GM19193 (cell line): Measurements from ENCODE around the gene GAK.

ENCODE experiments used
- POLR2A ChIP-seq: IDR thresholded peaks from 4 replicates; pipeline ENCODE4 v1.6.1; 2011; ENCODE audit not compliant: insufficient read depth, insufficient read length; ENCODE audit errors: extremely low read depth

GAK gene

GRCh38 chr4:966266-967112, 34.4 kb upstream of the GAK start:
- no peak for TF ChIP-seq POLR2A

- TF ChIP-seq POLR2A: no peak
These were observed 33.6 kb upstream of the GAK start for GRCh38 chr4:965766-966134.

DNA sequence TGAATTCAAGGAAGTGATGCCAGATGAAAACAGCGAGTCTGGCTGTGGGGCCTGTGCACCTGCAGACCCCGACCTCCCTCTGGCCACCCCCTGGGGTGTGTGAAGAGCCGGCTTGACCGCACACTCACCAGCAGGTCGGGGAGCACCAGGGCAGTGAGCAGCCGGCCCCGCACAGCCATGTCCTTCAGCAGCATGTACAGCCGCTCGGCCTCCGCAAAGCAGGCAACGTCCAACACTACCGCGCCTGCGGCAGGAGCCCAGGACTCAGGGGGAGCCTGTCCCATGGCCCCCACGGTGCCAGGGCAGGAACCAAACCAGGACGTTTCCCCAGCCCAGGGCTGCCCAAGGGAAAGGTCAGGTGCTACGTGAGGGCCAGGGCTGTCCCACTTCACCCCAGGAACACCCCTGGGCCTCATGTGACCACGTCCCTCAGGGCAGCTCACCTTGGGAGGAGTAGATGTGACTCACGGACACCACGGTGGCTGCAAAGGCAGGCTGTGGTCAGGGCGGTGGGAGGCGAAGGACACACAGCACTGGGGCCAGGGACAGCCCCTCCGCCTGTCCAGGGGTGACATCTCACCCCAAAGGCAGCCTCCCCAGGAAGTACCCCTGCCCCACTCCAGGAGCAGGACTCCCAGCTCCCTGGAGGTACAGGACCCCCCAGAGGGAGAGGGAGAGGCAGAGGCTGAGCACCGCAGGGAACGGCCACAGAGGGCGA, 33.1 kb upstream of the GAK start:
- no peak for TF ChIP-seq POLR2A

GRCh38 chr4:964346-965025, 32.4 kb upstream of the GAK start:
- no peak for TF ChIP-seq POLR2A

DNA sequence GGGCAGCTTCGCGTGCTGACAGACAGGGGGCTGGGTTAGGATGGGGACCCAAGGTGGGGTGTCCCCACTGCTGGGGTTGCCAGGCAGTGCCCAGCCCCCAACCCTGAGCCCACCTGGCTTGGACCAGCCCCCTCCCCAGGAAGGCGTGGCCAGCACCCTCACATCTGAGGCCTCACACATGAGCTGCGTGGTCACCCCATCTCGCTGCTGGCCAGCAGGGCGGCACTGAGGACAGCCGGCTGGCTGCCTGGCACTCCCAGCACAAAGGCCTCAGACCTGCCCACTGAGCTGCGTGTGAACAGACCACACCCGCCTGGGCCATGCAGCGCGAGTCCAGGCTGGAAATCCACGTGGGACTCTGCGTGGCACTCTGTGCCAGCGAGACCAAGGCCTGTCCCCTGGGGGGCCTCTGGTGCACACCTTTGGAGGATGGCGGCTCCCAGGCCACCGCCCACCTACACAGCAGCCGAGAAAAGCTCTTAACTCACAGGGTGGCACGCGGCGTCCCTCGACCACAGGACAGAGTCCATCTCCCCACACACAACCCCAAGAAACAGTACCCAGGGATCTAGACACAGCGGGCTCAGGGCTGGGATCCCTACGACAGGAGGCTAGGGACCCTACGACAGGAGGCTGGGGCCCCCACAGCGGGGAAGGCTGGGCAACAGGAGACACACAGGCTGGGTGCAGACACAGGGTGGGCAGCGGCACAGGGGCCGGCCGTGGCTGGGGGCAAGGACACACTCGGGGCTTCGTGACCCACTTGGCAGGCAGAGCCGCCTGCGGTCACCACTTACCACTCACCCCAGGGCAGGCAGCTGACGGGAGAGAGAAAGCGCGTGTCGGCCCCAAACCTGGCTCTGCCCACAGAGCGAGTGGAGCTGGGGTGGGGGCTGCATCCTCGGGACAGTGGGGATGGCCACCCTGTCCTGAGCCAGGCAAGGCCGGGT, 31.4 kb upstream of the GAK start:
- no peak for TF ChIP-seq POLR2A

DNA sequence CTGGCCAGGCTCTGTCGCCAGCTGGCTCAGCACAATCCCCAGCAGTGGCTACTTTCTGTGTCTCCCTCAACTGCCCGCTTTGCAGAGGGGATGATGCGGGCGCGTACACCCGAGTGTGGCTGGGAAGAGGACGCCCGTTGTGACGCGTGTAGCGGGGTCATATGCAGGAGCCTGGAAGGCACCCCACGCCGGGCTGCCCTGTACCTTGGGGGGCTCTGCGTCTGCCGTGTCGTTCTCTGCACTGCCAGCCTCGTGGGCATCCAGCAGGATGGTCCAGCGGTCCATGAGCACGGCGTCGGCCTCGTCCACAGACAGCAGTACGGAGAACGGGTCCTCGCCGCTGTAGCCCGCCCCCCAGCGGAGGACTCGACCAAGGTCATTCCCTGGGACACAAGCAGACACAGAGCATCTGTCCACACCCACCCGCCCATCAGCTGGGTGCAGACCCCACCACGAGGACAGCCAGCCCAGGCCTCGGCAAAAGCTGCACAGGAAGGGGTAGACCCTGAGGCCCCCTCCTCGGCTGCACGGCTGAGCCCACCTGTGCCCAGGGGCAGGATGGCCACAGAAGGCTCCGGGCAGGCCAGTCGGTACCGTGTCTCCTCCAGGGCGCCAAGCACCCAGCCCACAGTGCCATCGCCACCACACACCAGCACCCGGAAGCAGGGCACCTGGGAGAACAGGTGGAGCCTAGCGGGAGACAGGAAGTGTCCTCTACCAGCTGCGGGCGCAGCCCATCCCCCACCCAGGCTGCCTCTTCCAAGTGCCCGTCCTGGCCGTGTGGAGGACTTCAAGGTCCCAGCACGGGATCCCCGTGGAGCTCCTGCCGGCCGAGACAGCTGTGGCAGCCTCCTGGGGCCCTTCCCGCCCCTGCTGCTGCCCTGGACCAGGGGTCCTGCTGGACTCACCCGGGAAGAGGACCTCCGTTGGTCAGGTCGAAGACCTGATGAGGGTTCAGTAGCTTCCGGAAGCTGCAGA, 30.4 kb upstream of the GAK start:
- no peak for TF ChIP-seq POLR2A

GRCh38 chr4:961351-962230, 29.5 kb upstream of the GAK start:
- no peak for TF ChIP-seq POLR2A

DNA sequence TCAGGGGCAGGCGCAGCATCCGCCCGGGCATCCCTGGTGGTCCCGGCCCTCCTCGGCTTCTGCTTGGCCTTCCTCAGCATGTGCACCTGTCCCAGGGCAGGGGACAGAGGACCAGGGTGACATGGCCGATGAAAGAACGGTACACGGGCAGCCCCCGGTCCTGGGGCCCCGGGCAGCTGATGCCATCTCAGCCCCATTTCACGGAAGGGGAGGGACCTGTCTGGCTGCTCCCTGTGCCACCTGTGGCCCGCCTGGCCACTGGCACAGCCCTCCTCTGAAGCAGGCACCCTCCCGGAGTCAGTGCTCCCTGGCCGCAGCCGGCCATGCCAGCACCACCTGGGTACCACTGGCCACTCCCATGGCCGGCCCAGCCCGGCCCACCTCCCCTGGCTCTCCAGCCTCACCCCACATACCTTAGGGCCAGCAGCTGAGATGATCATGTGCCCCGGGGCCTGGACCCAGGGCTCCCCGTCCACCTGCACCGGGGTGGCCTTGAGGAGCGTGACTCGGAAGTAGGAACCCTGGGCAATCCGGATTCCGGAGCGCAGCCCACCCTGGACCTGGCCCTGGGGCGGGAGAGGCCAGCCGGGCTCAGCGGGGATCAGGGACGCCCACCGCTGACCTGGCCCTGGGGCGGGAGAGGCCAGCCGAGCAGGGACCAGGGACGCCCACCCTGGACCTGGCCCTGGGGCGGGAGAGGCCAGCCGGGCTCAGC, 28.7 kb upstream of the GAK start:
- no peak for TF ChIP-seq POLR2A

DNA sequence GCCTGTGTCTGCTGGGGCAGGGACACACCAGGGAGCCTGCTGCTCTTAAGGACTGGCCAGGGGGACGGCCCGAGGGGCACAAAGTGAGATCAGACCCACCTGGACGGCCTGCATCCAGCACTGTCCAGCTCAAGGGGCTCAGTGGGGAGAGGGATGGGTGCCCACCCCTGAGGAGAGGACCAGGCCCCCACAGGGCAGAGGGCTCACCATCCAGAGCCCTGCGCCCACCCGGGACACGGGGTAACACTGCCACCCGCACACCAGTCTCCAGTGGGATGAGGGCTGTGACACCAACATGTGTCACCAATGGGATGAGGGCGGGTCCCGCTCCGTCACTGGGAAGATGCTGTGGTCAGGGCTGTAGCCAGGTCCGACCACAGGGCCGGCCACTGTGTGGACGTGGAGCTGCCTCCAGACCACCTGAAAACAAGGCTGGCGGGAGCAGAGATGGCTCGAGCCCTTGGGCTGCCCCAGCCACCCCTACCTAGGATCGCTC, 28.1 kb upstream of the GAK start:
- TF ChIP-seq POLR2A: no peak

- no peak for TF ChIP-seq POLR2A
These were observed 27.4 kb upstream of the GAK start for GRCh38 chr4:959338-960139.
